Loucy (cell line): ENCODE measurements around the gene RAD51B.

Experiments used
- H2AFZ ChIP-seq: fragments of 200-600 bp; sonication (generic); 2 replicates; pipeline ENCODE4 v1.6.0; 2016; ENCODE audit warnings: antibody characterized with exemption, mild to moderate bottlenecking, low read length, moderate library complexity
- H3F3A ChIP-seq: fragments of 200-600 bp; 2 replicates; pipeline ENCODE4 v1.6.0; 2016; ENCODE audit warnings: antibody characterized with exemption, low read depth, mild to moderate bottlenecking
- H3K27me3 ChIP-seq: fragments of 200-600 bp; sonication (generic); 2 replicates; pipeline ENCODE4 v1.6.1; 2014; ENCODE audit warnings: low read length, mild to moderate bottlenecking; ENCODE audit not compliant: insufficient read depth, poor library complexity, severe bottlenecking
- H3K36me3 ChIP-seq: fragments of 200-600 bp; sonication (generic); 2 replicates; pipeline ENCODE4 v1.6.1; 2016; ENCODE audit warnings: low read length; ENCODE audit not compliant: insufficient read depth
- H3K4me1 ChIP-seq: fragments of 200-600 bp; sonication (generic); 2 replicates; pipeline ENCODE4 v1.5.1; 2014; ENCODE audit warnings: low read length, mild to moderate bottlenecking; ENCODE audit not compliant: insufficient read depth, poor library complexity, severe bottlenecking
- H3K4me2 ChIP-seq: fragments of 200-600 bp; sonication (generic); 2 replicates; pipeline ENCODE4 v1.6.0; 2014; ENCODE audit warnings: antibody characterized with exemption, low read length, low read depth, mild to moderate bottlenecking; ENCODE audit not compliant: poor library complexity, severe bottlenecking
- H3K4me3 ChIP-seq: fragments of 200-600 bp; sonication (generic); 2 replicates; pipeline ENCODE4 v1.5.1; 2014; ENCODE audit warnings: low read length, mild to moderate bottlenecking, mixed read lengths; ENCODE audit not compliant: poor library complexity, severe bottlenecking
- H3K79me2 ChIP-seq: fragments of 200-600 bp; sonication (generic); 2 replicates; pipeline ENCODE4 v1.6.1; 2014; ENCODE audit warnings: low read length; ENCODE audit not compliant: insufficient read depth
- H3K9ac ChIP-seq: fragments of 200-600 bp; sonication (generic); 2 replicates; pipeline ENCODE4 v1.6.0; 2014; ENCODE audit warnings: mild to moderate bottlenecking, low read depth, low read length, moderate library complexity; ENCODE audit not compliant: poor library complexity, severe bottlenecking
- H3K9me2 ChIP-seq: fragments of 200-600 bp; sonication (generic); replicated peaks from 2 replicates; pipeline ENCODE4 v1.6.1; 2016; ENCODE audit warnings: low read depth, low read length, mixed read lengths
- H3K9me3 ChIP-seq: fragments of 200-600 bp; sonication (generic); 2 replicates; pipeline ENCODE4 v1.6.1; 2014; ENCODE audit warnings: mild to moderate bottlenecking, antibody characterized with exemption, low read length, low read depth; ENCODE audit not compliant: insufficient read depth
- H4K20me1 ChIP-seq: fragments of 200-600 bp; sonication (generic); 2 replicates; pipeline ENCODE4 v1.6.0; 2014; ENCODE audit warnings: antibody characterized with exemption, low read length, mild to moderate bottlenecking; ENCODE audit not compliant: insufficient read depth, poor library complexity, severe bottlenecking
- EZH2phosphoT487 ChIP-seq: fragments of 200-600 bp; IDR thresholded peaks from 2 replicates; pipeline ENCODE4 v1.6.1; 2018; ENCODE audit warnings: antibody characterized with exemption, mild to moderate bottlenecking, moderate library complexity, borderline replicate concordance
- TF ChIP-seq, protein P1 (sequence below): fragments of 200-600 bp; sonication (generic); conservative IDR thresholded peaks from 2 replicates; pipeline ENCODE4 v1.5.1; 2014; ENCODE audit warnings: mild to moderate bottlenecking, antibody characterized with exemption, low read length

RAD51B gene

DNA sequence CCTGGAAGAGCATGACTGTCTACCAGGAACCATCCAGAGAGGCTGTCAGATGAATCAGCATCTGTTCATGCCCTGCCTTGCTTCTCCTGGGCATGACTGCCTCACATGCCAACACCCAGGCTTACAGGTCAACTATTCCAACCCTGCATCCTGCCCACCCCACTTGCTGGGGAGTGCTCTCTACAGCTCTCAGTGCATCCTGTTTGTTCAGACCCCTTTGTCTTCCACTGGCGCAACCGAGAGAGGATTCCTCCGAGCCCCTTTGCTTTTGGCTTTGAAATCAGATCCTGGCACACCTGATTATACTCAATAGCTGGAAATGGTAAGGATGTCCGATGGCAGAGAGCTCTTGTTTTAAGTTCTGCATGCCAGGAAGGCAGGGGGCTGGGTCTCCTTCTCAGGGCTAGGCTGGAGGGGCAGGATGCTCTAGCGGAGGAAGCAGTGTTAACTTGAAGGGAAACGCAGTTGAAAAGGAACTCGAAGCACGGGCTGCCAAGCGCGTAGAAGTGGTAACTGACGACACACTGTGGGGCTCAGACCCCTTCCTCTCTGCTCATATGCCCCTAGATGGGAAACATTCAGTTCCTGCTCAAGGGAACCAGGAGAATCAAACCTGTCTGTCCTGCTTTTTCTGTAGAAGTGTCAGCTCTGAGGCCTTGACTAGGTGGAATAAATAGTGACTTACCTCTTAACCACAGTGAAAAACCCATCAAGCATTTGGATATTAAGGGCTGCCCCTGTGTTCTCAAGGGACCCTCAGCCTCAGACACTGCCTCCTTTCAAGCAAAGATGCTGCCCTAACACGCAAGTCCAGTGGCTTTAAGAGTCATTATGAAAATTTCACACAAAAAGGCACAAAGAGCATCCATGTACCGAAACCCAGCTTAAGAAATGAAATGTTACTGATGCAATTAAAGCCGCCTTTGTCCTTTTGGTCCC lies 675.8 kb downstream of the RAD51B start:
- Histone ChIP-seq H3K9me3 (no peaks in the 10 kb centered on the region), H2AFZ (no peak overlapping the region), H4K20me1 (no peaks in the 10 kb centered on the region), H3K27me3 (no peaks in the 10 kb centered on the region), H3K4me1 (peaks cover 14% of the 10 kb centered on the region), H3K4me2 (no peak overlapping the region), H3K9ac (no peak overlapping the region), H3K9me2 (no peaks in the 10 kb centered on the region), H3K79me2 (no peaks in the 10 kb centered on the region), H3K36me3 (no peaks in the 10 kb centered on the region), H3K4me3 (no peak overlapping the region), H3F3A (no peaks in the 10 kb centered on the region)
- TF ChIP-seq, protein P1, sequence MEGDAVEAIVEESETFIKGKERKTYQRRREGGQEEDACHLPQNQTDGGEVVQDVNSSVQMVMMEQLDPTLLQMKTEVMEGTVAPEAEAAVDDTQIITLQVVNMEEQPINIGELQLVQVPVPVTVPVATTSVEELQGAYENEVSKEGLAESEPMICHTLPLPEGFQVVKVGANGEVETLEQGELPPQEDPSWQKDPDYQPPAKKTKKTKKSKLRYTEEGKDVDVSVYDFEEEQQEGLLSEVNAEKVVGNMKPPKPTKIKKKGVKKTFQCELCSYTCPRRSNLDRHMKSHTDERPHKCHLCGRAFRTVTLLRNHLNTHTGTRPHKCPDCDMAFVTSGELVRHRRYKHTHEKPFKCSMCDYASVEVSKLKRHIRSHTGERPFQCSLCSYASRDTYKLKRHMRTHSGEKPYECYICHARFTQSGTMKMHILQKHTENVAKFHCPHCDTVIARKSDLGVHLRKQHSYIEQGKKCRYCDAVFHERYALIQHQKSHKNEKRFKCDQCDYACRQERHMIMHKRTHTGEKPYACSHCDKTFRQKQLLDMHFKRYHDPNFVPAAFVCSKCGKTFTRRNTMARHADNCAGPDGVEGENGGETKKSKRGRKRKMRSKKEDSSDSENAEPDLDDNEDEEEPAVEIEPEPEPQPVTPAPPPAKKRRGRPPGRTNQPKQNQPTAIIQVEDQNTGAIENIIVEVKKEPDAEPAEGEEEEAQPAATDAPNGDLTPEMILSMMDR = no peak

- H3K27me3 ChIP-seq = no peaks in the 10 kb centered on the region
- no peaks in the 10 kb centered on the region for H4K20me1 ChIP-seq
- no peak overlapping the region for H3K4me3 ChIP-seq
- no peaks in the 10 kb centered on the region for H3K79me2 ChIP-seq
- H3K4me1 ChIP-seq = peaks cover 22% of the 10 kb centered on the region
- TF ChIP-seq, protein P1 = no peak
- no peak for TF ChIP-seq EZH2phosphoT487
- no peaks in the 10 kb centered on the region for H3K36me3 ChIP-seq
- H3K9ac ChIP-seq = no peak overlapping the region
- H3F3A ChIP-seq = no peaks in the 10 kb centered on the region
- no peak overlapping the region for H3K4me2 ChIP-seq
- no peaks in the 10 kb centered on the region for H3K9me3 ChIP-seq
- no peak overlapping the region for H2AFZ ChIP-seq
- no peaks in the 10 kb centered on the region for H3K9me2 ChIP-seq
Observed at GRCh38 chr14:68497011-68497410, 677.4 kb downstream of the RAD51B start.

GRCh38 chr14:68499451-68499850 lies 679.9 kb downstream of the RAD51B start:
- H3K9ac ChIP-seq = no peak overlapping the region
- H3K36me3 ChIP-seq = no peaks in the 10 kb centered on the region
- no peak overlapping the region for H3K4me3 ChIP-seq
- no peaks in the 10 kb centered on the region for H3K9me3 ChIP-seq
- H3K4me2 ChIP-seq = no peak overlapping the region
- no peaks in the 10 kb centered on the region for H3F3A ChIP-seq
- TF ChIP-seq EZH2phosphoT487 = no peak
- no peak overlapping the region for H2AFZ ChIP-seq
- no peaks in the 10 kb centered on the region for H3K27me3 ChIP-seq
- H3K4me1 ChIP-seq = peaks cover 26% of the 10 kb centered on the region
- H3K79me2 ChIP-seq = no peaks in the 10 kb centered on the region
- H3K9me2 ChIP-seq = no peaks in the 10 kb centered on the region
- H4K20me1 ChIP-seq = no peaks in the 10 kb centered on the region

DNA sequence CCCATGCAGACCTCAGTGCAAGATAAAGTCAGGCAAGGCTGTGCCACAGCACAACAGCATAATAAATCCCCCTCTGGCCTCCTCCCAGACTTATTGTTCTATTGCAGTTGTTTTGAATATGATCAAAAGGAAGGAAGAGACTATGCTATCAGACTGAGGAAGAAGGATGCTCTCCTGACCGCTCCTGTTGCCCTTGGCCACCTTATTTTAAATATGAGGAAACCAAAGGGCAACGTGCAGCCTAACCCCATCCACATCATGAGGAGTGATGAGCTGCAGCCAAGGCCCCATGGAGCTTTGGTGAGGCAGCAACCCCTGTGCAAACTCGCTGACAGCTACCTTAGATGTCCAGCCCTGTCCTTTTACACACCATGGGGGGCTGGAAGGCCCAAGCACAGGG lies 681.6 kb downstream of the RAD51B start:
- Histone ChIP-seq H3K27me3 (no peaks in the 10 kb centered on the region), H3K9ac (no peak overlapping the region), H3K79me2 (no peaks in the 10 kb centered on the region), H3K4me3 (no peak overlapping the region), H3K4me2 (no peak overlapping the region), H3F3A (no peaks in the 10 kb centered on the region), H3K9me2 (no peaks in the 10 kb centered on the region), H2AFZ (no peak overlapping the region), H4K20me1 (no peaks in the 10 kb centered on the region), H3K36me3 (no peaks in the 10 kb centered on the region), H3K9me3 (no peaks in the 10 kb centered on the region), H3K4me1 (peaks cover 16% of the 10 kb centered on the region)
- TF ChIP-seq EZH2phosphoT487 = no peak
- TF ChIP-seq, protein P1 = no peak
